Omental fat pad (tissue), 4 donors: ENCODE results near the gene NFE2L3. TPM values are rescaled to one million over a fixed set of nuclear protein-coding genes. Genes with fewer than 3 reads are reported as not detected.

Experiments used
- ATAC-seq: fragments of 150-250 bp; one replicate; pipeline ENCODE4 v1.9.1; 2016; ENCODE audit warnings: mild to moderate bottlenecking, moderate library complexity; ENCODE audit not compliant: low FRiP score
- DNase-seq: peaks from one replicate; pipeline ENCODE4 v3.0.0-alpha.2; 2019; ENCODE audit warnings: low spot score
- total RNA-seq, 4 donors: library from RNA; depleted of rRNA; stranded (reverse); fragments of >200 nt; gene quantifications; one replicate each; pipeline ENCODE4 v1.1.0, GENCODE V29; 2016
- TF ChIP-seq, protein P1 (sequence below), 3 donors: fragments of 450-650 bp; IDR thresholded peaks; one replicate each; pipeline ENCODE4 v1.5.1; 2016 to 2017; ENCODE audit warnings: antibody characterized with exemption in 3 of 3, mild to moderate bottlenecking in 3 of 3, moderate library complexity in 2 of 3

NFE2L3 gene
- total RNA-seq, 4 donors from 2014 or later: 3.9 to 12.1 (median 5.3) TPM

- DNase-seq (no peak), ATAC-seq (no peak)
- TF ChIP-seq, protein P1, sequence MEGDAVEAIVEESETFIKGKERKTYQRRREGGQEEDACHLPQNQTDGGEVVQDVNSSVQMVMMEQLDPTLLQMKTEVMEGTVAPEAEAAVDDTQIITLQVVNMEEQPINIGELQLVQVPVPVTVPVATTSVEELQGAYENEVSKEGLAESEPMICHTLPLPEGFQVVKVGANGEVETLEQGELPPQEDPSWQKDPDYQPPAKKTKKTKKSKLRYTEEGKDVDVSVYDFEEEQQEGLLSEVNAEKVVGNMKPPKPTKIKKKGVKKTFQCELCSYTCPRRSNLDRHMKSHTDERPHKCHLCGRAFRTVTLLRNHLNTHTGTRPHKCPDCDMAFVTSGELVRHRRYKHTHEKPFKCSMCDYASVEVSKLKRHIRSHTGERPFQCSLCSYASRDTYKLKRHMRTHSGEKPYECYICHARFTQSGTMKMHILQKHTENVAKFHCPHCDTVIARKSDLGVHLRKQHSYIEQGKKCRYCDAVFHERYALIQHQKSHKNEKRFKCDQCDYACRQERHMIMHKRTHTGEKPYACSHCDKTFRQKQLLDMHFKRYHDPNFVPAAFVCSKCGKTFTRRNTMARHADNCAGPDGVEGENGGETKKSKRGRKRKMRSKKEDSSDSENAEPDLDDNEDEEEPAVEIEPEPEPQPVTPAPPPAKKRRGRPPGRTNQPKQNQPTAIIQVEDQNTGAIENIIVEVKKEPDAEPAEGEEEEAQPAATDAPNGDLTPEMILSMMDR (IDR thresholded peaks at IDR 0.05): no peak
Observed at GRCh38 chr7:26216049-26216448, 64.1 kb downstream of the NFE2L3 start.

- no peak for ATAC-seq
- no peak for DNase-seq
- TF ChIP-seq, protein P1 (IDR thresholded peaks at IDR 0.05): no peak
Observed at GRCh38 chr7:26224359-26224758, 72.4 kb downstream of the NFE2L3 start.

GRCh38 chr7:26227987-26228386 is 76.0 kb downstream of the NFE2L3 start:
- DNase-seq: no peak
- TF ChIP-seq, protein P1 (IDR thresholded peaks at IDR 0.05): no peak
- ATAC-seq: no peak

GRCh38 chr7:26233902-26234511 is 82.0 kb downstream of the NFE2L3 start:
- TF ChIP-seq, protein P1 (IDR thresholded peaks at IDR 0.05): no peak
- ATAC-seq: no peak
- DNase-seq: no peak

Other genes starting within 250 kb of the NFE2L3 start
- 100 to 1,000 TPM; 206 to 296 (median 285) TPM for gene HNRNPA2B1, start 48.5 kb downstream of the NFE2L3 start, total RNA-seq
- gene CBX3, start 49.5 kb downstream of the NFE2L3 start, total RNA-seq: 100 to 1,000 TPM in 1 of 4 donors, 10 to 100 TPM in 3; 60.1 to 111 (median 87.4) TPM
- 10 to 100 TPM in 3 of 4 donors, 1 to 10 TPM in 1; 7.7 to 65.6 (median 21.5) TPM for gene SNX10, start 139.7 kb downstream of the NFE2L3 start, total RNA-seq